ENCODE measurements around the gene POLR1B. TPM values are rescaled to one million over a fixed set of nuclear protein-coding genes. Genes with fewer than 3 reads are reported as not detected.

The POLR1B gene
- total RNA-seq (2021) (42.8 to 51.2 TPM (median 50.2 TPM) in 3 replicates), Bru-seq, nascent RNA (percentile 87 among the genes with signal in this experiment)
- long read RNA-seq, experiment 1, full-length matches to known transcripts = 276 of 347 reads
- long read RNA-seq, experiment 1, partial matches to known transcripts = 33 of 347 reads
- long read RNA-seq, experiment 1, other reads (novel, unspliced or antisense) = 38 of 347 reads
- long read RNA-seq, experiment 2, full-length matches to known transcripts = 12 of 37 reads
- long read RNA-seq, experiment 2, partial matches to known transcripts = 20 of 37 reads
- long read RNA-seq, experiment 2, other reads (novel, unspliced or antisense) = 5 of 37 reads
- long read RNA-seq, experiment 3, full-length matches to known transcripts = 11 of 22 reads
- long read RNA-seq, experiment 3, partial matches to known transcripts = 10 of 22 reads
- long read RNA-seq, experiment 3, other reads (novel, unspliced or antisense) = 1 of 22 reads

DNA sequence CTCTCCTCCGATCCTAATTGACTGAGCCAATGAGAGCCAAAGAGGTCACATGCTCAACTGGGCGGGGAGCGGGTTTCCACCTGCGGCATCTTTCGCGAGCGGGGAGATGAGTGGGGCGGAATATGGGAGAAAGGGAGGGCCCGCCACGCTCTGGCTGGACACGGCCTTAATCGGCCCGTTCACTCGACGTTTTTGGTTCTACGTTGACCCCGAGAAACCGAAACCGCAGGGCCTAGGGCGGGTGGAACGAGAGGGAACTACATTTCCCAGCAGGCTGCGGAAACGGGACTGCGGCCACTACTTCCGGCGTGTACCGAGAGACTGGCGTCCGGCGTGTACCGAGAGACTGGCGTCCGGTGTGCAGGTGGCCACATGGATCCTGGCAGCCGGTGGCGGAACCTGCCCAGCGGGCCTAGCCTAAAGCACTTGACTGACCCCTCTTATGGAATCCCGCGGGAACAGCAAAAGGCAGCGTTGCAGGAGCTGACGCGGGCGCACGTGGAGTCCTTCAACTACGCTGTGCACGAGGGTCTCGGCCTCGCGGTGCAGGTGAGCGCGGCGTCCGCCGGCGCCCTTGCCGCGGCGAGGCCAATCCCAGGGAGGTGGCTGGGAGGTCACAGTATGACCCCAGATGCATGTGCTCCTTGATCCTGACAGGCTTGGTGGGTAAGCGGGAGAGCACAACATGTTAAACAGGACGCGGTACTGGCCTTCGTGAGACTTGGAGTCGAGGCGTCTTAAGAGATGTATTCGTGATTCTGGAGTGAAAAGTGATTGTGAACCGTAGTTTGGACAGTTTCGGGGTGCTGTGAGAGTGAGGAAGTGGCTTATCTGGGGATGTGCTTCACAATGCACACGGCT, at the start of gene POLR1B:
TSS of gene POLR1B (plus strand) at position 343 of the 861 bp plus-strand sequence. CDS start at position 373, 30 bp downstream.
- Mint-ChIP-seq H3K27ac (no peak within 1 kb of the TSS; the same call in 1 of the 2 replicates), H3K4me3 (no peak within 1 kb of the TSS), H3K9me3 (no peaks in the 10 kb centered on the region), H3K36me3 (peaks cover 11% of the 10 kb centered on the region), H3K4me1 (peaks cover 4% of the 10 kb centered on the region; the same call in 1 of the 2 replicates), H3K27me3 (ENCODE audit: low read depth) (0 out of 2 replicates have a peak, but pooled peaks cover 4% of the 10 kb centered on the region)
- ChIA-PET CTCF (no interaction called here), POLR2A (no interaction called here)
- DNase-seq (ENCODE audit: low spot score) = peak; percentile 86
- peak; percentile 86 for ATAC-seq
- TF ChIP-seq ZNF671 (CRISPR knock-in tag; IDR thresholded peaks at IDR 0.05) (no peak), SP1 (CRISPR knock-in tag; conservative IDR thresholded peaks at IDR 0.05) (peak; percentile 36), NR1H2 (CRISPR knock-in tag; IDR thresholded peaks at IDR 0.05) (0 out of 2 replicates have a peak, but pooled peaks have one; percentile 51), ZNF317 (CRISPR knock-in tag; IDR thresholded peaks at IDR 0.05; ENCODE audit: borderline replicate concordance, low read depth) (0 out of 2 replicates have a peak, but pooled peaks have one; percentile 13), IRF1 (CRISPR knock-in tag; IDR thresholded peaks at IDR 0.05) (0 out of 2 replicates have a peak, but pooled peaks have one; percentile 80), NR3C1 (CRISPR knock-in tag; conservative IDR thresholded peaks at IDR 0.05; ENCODE audit: low read depth) (no peak), E2F5 (CRISPR knock-in tag; IDR thresholded peaks at IDR 0.05) (peak; percentile 57; the same call in 1 of the 2 replicates), TEAD1 (CRISPR knock-in tag; IDR thresholded peaks at IDR 0.05) (peak; percentile 93), SMAD4 (CRISPR knock-in tag; IDR thresholded peaks at IDR 0.05) (peak; percentile 74; the same call in 1 of the 2 replicates), USF1 (CRISPR knock-in tag; IDR thresholded peaks at IDR 0.05) (peak; percentile 90), ETV6 (CRISPR knock-in tag; IDR thresholded peaks at IDR 0.05) (peak; percentile 86; the same call in 1 of the 2 replicates), ZNF219 (CRISPR knock-in tag; IDR thresholded peaks at IDR 0.05; ENCODE audit: borderline replicate concordance) (peak; percentile 87), TEAD4 (CRISPR knock-in tag; IDR thresholded peaks at IDR 0.05) (peak; percentile 91), ELF4 (CRISPR knock-in tag; IDR thresholded peaks at IDR 0.05; ENCODE audit: low read depth) (peak; percentile 49; the same call in 1 of the 2 replicates), USF2 (CRISPR knock-in tag; IDR thresholded peaks at IDR 0.05) (peak; percentile 91), ZNF263 (CRISPR knock-in tag; IDR thresholded peaks at IDR 0.05; ENCODE audit: low read depth) (no peak), FOXP1 (CRISPR knock-in tag; IDR thresholded peaks at IDR 0.05; ENCODE audit: borderline replicate concordance) (peak; percentile 94), FOXK1 (CRISPR knock-in tag; IDR thresholded peaks at IDR 0.05) (peak; percentile 84), GABPB1 (CRISPR knock-in tag; IDR thresholded peaks at IDR 0.05) (peak; percentile 92), CBFB (CRISPR knock-in tag; IDR thresholded peaks at IDR 0.05; ENCODE audit: low read depth) (no peak)
- TF ChIP-seq, protein P1, sequence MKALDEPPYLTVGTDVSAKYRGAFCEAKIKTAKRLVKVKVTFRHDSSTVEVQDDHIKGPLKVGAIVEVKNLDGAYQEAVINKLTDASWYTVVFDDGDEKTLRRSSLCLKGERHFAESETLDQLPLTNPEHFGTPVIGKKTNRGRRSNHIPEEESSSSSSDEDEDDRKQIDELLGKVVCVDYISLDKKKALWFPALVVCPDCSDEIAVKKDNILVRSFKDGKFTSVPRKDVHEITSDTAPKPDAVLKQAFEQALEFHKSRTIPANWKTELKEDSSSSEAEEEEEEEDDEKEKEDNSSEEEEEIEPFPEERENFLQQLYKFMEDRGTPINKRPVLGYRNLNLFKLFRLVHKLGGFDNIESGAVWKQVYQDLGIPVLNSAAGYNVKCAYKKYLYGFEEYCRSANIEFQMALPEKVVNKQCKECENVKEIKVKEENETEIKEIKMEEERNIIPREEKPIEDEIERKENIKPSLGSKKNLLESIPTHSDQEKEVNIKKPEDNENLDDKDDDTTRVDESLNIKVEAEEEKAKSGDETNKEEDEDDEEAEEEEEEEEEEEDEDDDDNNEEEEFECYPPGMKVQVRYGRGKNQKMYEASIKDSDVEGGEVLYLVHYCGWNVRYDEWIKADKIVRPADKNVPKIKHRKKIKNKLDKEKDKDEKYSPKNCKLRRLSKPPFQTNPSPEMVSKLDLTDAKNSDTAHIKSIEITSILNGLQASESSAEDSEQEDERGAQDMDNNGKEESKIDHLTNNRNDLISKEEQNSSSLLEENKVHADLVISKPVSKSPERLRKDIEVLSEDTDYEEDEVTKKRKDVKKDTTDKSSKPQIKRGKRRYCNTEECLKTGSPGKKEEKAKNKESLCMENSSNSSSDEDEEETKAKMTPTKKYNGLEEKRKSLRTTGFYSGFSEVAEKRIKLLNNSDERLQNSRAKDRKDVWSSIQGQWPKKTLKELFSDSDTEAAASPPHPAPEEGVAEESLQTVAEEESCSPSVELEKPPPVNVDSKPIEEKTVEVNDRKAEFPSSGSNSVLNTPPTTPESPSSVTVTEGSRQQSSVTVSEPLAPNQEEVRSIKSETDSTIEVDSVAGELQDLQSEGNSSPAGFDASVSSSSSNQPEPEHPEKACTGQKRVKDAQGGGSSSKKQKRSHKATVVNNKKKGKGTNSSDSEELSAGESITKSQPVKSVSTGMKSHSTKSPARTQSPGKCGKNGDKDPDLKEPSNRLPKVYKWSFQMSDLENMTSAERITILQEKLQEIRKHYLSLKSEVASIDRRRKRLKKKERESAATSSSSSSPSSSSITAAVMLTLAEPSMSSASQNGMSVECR (CRISPR knock-in tag; IDR thresholded peaks at IDR 0.05; ENCODE audit: borderline replicate concordance) = peak; percentile 98
- TF ChIP-seq, protein P2, sequence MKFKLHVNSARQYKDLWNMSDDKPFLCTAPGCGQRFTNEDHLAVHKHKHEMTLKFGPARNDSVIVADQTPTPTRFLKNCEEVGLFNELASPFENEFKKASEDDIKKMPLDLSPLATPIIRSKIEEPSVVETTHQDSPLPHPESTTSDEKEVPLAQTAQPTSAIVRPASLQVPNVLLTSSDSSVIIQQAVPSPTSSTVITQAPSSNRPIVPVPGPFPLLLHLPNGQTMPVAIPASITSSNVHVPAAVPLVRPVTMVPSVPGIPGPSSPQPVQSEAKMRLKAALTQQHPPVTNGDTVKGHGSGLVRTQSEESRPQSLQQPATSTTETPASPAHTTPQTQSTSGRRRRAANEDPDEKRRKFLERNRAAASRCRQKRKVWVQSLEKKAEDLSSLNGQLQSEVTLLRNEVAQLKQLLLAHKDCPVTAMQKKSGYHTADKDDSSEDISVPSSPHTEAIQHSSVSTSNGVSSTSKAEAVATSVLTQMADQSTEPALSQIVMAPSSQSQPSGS (CRISPR knock-in tag; IDR thresholded peaks at IDR 0.05; ENCODE audit: borderline replicate concordance, low read depth) = peak; percentile 69; the same call in 1 of the 2 replicates
- TF ChIP-seq, protein P3, sequence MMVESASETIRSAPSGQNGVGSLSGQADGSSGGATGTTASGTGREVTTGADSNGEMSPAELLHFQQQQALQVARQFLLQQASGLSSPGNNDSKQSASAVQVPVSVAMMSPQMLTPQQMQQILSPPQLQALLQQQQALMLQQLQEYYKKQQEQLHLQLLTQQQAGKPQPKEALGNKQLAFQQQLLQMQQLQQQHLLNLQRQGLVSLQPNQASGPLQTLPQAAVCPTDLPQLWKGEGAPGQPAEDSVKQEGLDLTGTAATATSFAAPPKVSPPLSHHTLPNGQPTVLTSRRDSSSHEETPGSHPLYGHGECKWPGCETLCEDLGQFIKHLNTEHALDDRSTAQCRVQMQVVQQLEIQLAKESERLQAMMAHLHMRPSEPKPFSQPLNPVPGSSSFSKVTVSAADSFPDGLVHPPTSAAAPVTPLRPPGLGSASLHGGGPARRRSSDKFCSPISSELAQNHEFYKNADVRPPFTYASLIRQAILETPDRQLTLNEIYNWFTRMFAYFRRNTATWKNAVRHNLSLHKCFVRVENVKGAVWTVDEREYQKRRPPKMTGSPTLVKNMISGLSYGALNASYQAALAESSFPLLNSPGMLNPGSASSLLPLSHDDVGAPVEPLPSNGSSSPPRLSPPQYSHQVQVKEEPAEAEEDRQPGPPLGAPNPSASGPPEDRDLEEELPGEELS (CRISPR knock-in tag; IDR thresholded peaks at IDR 0.05) = peak; percentile 91
